Superior temporal gyrus (tissue), 1 donor: ENCODE results near the gene SQSTM1.

Experiments
- DNase-seq: peaks from one replicate; pipeline ENCODE4 v3.0.0-alpha.2; 2016; ENCODE audit errors: extremely low spot score

SQSTM1 gene

GRCh38 chr5:179794575-179794974 is 26.1 kb upstream of the SQSTM1 start:
- no peak for DNase-seq

GRCh38 chr5:179795049-179795862 is 25.4 kb upstream of the SQSTM1 start:
- no peak for DNase-seq

DNA sequence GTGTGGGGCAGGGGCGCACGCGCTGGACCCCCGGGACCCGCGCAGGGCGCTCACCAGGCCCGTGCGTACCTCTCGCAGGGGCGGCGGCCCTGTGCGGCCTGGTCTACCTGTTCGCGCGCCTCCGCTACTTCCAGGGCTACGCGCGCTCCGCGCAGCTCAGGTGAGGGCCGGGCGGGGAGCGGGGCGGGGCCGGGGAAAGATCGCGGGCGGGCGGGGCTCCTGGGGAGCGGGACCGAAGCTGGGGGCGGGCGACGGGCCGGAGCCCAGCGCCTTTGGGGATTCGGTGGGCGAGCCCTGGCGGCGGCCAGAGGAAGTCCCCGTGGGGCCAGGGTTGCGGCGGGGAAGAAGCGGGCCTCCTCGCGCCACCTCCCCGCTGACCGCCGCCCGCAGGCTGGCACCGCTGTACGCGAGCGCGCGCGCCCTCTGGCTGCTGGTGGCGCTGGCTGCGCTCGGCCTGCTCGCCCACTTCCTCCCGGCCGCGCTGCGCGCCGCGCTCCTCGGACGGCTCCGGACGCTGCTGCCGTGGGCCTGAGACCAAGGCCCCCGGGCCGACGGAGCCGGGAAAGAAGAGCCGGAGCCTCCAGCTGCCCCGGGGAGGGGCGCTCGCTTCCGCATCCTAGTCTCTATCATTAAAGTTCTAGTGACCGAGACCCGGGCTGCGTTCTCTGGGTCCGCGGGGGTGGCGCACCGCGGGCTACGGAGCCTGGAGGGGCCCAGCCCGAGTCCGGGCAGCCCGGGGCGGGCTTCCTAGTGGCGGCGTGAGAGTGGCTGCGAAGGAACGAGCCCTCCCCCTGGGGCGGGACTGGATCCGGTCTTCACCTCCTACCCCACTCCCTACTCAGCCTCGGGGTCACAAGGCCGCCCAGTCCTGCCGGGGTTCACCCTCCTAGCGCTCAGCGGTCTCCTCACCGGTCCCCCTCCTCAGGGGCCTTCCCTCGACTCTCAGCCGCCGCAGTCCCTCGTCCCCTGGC is 24.6 kb upstream of the SQSTM1 start:
- DNase-seq, result peak; percentile 77

DNA sequence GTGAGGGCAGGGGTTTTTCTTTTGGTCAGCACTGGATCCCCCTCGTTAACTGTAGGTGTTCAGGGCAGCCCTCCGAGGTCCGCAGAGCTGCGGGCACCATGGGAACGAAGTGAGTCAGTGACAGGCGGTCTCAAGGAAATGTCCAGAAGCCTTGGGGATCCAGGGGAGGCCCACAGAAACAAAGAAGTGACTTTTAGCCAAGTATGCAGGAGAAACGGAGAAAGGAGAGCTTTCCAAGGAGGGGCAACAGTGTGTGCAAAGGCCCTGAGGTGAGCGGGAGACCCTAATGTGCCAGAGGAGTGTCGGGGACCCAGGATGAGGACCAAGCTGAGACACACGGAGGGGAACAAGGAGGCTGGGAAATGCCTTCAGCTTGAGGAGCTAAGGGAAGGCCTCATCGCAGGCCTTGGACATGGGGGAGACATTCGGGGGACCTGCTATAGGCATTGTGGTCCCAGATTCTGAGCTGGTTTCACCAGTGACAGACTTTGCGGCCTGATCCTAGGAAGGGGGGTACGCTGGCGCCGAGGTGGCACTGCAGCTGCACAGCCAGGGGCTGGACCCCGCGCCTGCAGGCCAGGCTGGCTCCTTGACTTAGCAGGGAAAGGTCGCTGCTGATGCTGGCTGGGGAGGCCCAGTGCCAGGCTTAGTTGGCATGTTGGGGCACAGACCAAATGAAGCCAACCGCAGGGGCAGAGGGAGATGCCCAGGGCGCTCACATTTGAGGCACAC is 23.7 kb upstream of the SQSTM1 start:
- DNase-seq, result no peak

DNA sequence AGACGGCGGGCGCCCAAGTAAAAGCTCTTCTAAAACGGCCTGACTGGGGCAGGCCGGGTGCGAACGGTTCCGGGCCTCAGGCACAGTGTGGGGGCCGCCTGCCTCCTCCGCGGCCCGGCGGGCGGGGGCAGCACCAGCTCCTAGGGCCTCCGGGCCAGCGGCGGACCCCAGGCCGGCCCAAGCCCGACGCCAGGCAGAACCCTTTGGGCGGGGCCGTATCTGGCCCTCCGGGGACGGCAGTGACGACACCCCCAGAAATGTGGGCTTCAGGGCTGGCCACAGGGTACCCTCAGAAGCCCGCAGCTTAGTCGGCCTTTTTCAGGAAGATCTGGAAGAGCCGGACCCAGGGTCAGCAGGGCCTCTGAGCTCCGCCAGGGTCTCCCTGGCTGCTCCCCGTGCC is 23.0 kb upstream of the SQSTM1 start:
- no peak for DNase-seq

DNA sequence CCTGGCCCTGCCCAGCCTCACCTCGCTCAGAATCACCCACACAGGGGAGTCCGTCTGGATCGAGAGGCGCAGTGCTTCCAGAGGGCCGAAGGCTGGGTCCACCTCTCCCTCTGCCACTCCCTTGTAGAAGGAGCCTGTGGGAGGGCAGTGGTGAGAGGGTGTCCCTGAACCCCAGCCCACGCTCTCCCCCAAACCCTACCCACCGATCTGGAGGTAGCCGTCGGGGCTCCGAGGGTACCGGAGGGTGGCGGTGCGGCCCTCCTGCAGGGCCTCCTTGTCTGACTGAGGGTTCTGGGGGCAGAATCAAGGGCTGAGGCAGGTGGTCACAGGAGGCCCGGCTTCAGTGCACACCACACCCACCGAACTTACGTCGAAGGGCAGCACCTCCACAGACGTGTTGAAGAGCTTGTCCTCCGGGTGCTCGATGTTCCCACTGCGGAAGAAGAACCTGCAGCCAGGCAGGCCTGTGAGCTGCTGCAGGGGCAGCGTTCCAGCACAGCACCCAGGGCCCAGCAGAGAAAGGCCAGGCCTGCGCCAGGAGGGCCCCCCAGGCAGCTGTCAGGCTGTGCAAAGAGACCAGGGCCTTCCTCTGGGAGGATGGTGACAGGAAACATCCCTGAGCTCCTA is 22.4 kb upstream of the SQSTM1 start:
- no peak for DNase-seq

- DNase-seq, result no peak
Observed at GRCh38 chr5:179798771-179799643, 21.7 kb upstream of the SQSTM1 start.

GRCh38 chr5:179799644-179799973 is 21.1 kb upstream of the SQSTM1 start:
- DNase-seq, result no peak

- DNase-seq, result no peak
Observed at GRCh38 chr5:179800071-179800695, 20.5 kb upstream of the SQSTM1 start.

DNA sequence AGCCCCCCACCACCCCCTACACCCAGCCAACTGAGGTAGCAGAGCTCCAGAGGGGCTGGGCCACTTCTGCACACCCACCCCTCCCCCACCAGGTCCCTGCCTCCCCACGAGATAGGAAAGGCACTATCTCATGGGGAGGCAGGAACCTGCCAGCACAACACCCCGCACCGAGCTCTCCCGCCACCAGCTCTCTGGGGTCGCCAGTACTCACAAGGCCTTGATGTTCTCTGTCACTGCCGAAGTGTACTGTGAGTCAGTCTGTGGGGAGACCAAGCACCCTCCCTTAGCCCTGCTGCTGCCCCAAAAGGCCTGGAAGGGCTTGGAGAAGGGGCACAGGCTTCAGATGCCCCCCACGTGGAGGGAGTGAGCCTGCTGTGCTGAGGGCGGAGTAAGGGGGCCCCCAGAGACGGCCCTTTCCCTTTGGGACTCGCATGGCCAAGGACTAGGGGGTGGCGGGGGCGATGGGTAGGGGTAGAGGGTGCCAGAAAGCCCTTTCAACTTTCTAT is 20.0 kb upstream of the SQSTM1 start:
- no peak for DNase-seq

- peak; percentile 62 for DNase-seq
Observed at GRCh38 chr5:179801304-179802206, 19.1 kb upstream of the SQSTM1 start.

DNA sequence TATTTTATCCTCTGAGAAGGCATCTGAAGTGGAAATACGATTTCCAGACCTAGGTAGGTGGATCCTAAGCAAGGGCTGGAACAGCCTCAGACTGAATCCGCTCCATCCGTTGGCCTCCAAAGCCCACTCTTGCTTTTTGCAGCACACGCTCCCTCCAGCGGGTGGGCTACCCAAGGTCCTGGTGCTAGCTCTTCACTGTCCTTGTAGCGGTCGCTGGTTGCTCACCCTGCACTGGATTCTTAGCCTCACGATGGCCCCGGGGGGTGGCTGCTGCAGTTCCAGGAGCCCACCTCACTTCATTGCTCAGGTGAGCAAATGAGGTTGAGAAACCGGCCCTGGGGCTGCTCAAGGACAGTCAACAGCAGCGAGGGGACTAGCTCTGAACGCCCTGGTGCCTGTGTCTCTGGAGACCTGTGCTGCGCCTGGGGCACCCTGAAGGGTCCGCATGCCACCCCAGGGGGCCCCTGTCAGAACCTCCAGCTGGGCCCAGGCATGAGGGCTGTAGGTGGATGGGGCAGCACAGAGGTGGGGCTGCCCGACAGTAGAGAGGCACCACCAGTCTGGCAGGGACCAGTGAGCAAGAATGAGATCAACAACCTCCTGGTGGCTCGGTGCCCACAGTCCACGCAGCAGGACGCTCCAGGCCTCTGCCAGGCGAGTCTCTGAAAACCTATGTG is 18.4 kb upstream of the SQSTM1 start:
- no peak for DNase-seq

DNA sequence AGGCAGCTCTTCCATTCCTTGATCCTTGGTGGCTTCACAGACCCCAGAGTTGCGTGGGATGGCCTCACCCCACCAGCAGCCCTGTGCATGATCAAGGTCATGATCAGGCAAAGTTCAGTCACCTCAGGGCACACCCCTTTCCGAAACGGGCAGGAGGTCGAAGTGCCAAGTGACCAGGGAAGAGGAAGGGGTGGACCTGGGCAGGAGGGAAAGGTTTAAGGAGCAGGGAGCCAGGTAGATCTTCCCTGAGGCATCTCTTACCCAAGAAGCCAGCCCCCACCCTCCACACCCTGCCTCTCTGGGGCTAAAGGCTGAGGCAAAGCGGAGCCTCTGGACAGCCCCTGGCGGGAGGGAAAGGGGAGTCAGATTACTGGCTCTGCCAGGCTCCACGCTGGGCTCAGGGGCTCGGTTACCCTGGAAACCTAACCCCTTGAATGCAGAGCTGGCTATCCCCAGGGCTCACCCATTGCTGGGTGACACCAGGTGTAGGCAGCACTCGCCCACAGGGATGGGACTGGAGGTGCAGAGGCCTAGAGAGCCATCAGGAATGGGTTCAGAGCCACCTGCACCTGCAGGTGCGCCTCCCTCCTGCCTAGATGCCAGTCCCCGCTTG is 17.6 kb upstream of the SQSTM1 start:
- no peak for DNase-seq

DNA sequence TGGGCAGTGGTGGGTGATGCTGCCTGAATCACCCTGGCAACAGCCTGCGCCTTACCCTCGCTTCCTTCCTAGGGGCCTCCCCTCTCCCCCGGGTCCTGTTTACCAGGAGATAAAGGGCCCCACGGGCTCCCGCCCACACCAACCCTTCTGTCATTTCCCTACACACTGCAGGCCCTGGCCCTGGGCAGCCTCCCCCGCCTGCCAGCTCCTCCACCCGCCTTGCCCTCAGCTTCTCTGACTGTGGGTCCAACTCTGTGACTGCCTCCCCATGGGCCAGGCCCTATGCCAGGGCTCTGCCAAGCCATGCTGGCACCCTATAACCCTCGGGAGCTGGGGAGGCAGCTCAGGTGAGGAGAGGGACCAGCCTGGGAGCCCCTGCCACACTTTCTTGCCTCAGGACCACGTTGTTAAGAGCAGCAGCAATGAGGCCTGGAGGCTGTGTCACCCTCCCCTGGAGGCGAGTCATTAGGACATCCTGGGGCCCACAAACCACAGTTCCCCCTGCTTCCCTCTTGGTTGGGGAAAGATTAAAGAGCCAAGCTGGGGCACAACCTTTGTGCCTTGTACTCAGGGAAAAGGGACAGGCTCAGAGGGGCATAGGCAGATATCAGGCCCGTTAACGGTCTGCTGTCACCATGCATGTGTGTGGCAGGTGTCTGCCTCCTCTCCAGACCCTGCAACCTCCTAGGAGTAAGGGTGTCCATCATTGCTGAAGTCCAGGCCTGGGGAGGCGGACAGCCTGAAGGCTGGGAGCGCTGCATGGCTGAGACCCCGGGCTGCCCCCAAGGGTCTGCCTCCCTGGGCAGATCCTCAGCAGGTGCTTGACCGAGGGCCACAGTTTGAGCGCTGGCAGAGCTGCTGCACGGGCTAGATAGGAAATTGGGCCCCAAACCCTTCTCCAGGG is 16.8 kb upstream of the SQSTM1 start:
- DNase-seq, result no peak

GRCh38 chr5:179804555-179804947 is 16.2 kb upstream of the SQSTM1 start:
- no peak for DNase-seq

GRCh38 chr5:179805070-179805528 is 15.6 kb upstream of the SQSTM1 start:
- DNase-seq, result no peak
